ENCODE results near the gene LMF1.

The LMF1 gene

DNA sequence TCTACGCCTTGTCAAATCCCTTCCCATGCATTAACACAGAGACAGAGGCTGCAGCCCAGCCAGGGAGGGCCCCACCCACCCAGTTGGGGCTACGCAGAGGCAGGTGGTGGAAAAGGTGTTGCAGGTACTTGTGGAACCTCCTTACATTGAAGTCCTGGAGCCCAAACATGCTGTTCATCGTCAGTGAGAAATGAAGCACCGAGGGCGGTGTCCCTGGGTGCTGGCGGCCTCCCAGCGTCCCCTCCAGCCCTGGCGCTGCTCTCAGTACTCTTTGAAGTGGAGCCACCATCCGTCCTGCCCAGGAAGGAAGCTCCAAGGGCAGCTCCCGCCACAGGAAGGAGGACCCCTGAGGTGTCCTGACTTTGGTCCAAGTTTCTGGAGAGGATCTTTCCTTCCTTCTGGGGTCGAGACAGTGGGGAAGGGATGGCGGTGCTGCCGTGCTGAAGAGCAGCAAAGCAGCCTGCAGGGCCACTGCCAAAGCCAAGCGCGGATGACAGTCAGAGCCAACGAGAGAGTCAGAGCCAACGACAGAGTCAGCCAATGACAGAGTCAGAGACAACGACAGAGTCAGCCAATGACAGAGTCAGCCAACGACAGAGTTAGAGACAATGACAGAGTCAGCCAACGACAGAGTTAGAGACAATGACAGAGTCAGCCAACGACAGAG is 23.4 kb downstream of the LMF1 start:
- DNase-seq: no peak

DNA sequence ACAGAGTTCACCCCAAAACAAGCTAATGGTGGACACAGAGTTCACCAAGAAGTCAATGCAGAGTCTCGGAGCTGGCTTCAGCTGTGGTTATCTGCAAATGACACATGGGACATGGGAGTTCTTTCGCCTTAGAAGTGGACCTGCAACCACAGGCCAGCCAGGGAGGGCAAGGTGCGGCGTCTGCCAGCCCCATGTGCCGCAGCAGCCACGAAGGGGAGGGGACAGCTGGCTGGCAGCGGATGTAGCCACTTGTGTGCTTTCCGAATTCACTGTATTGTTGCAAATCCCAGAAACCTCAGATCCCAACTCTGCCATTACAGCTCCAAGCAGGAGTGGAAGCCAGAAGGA is 24.8 kb downstream of the LMF1 start:
- DNase-seq: no peak

DNA sequence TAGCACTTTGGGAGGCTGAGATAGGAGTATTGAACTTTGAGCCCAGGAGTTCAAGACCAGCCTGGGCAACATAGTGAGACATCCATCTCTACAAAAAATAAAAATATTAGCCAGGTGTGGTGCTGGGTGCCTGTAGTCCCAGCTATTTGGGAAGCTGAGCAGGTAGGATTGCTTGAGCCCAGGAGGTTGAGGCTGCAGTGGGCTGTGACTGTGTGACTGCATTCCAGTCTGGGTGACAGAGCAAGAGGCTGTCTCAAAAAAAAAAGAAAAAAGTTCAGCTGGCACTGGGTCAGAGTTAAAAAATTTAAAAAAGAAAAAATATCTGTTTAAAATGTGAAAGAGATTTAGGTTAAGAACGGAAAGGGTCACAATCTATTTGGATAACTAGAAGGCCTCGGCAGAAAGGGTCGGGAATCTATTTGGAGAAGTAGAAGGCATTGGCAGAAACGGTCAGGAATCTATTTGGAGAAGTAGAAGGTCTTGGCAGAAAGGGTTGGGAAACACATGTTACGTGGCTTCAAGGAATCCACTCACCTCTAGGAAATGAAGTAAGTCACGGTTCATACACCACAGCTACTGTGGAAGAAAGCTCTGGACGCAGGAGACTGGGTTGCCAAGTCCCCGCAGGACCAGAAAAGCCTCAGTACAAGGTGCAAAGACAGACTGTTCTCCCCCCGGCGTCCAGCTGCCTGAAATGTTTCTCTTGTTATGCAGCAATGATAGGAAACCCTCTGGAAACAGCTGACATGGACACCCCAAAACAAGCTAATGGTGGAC is 25.3 kb downstream of the LMF1 start:
- no peak for DNase-seq

DNA sequence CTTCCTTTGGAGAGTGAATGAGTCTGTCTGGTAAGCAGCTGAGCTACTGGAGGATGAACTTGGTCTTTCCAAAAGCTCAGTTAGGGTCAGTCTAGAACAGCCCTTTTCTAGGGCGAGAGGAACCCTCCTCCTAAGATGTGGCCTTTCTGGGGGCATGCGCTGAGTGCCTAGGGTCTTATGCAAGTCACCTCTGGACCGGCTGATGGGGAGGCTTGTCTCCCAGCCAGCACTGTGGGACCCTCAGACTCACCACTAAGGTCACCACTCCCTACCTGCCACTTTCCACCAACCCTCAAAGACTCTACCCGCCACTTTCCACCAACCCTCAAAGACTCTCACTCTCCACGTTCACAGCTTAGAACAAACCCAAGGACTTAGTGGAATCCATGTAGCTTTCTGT is 26.8 kb downstream of the LMF1 start:
- DNase-seq: no peak

DNA sequence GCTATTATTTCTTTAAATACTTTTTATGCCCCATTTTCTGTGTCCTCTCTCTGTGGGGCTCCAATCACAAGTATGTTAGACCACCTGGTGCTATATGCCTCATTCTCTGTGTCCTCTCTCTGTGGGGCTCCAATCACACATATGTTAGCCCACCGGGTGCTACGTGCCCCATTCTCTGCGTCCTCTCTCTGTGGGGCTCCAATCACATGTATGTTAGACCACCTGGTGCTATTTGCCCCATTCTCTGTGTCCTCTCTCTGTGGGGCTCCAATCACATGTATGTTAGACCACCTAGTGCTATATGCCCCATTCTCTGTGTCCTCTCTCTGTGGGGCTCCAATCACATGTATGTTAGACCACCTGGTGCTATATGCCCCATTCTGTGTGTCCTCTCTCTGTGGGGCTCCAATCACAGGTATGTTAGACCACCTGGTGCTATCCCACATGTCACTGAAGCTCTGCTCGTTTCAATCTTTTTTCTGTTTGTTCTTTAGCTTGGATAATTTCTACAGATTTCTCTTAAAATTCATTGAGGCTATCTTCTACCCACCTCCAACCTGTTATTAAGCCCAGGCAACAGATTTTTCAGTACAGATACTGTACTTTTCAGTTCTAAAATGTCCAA is 28.2 kb downstream of the LMF1 start:
- no peak for DNase-seq

DNA sequence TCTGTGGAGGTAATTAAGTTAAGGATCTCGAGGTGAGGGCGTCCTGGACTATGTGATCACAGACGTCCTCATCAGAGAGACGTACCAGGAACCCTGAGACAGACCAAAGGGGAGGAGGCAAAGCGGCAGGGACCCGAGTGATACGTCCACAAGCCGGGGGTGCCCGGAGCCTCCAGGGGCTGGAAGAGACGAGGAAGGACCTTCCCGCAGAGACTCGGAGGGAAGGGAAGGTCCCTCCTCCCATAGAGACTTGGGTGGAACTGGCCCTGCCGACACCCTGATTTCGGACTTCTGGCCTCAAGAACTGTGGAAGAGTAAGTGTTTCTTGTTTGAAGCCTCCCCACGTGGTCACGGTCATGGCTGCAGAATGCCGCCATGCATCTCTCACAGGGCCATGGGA is 30.8 kb downstream of the LMF1 start:
- DNase-seq: no peak

DNA sequence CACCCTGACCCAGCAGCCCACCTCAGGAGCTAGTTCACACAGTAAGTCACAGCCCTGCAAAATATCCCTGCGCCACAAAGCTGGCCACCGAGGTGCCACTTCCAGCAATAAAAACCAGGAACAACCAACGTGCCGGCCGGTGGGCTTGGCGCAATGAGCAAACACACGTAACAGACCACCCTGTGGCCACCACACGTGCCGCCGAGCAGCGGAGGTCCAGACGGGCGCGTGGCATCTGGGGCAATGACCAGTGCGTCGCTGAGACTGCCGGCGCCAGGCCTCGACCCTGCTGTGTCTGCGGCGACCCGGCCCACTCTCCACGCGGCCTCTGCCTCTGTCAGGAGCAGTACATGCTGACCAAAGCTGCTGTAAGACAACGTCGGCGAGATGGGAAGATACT is 31.5 kb downstream of the LMF1 start:
- no peak for DNase-seq

DNA sequence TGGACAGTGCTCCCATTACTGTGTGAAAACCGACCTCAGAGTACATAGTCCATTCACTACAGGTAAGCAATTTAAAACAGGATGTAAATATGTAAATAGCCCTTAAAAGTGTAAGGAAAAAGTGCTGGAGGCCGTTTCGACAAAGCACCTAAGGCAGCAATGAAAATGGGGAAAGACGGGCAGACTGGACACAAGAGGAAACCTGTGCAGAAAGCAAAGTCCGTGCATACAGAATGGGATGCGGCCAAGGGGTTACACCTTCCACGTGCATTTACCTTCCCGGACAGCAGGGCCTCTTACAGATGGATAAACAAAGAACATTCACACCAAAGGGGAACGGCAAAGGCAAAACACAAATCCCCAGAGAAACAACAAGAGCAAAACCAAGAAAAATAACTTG is 32.0 kb downstream of the LMF1 start:
- DNase-seq: no peak

DNA sequence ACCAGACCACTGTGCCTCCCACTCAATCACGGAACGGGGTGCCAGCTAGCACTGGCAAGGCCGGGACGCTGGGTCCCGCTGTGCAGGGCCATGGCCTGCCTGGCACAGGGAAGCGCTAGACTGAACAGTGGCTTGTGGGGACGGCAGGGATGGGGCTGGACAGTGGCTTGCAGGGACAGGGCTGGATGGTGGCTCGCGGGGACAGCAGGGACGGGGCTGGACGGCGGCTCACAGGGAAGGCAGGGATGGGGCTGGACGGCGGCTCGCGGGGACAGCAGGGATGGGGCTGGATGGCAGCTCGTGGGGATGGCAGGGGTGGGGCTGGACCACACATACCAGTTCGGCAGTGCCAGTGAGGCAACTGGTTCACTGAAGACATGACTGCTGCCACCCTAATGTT is 32.6 kb downstream of the LMF1 start:
- no peak for DNase-seq

DNA sequence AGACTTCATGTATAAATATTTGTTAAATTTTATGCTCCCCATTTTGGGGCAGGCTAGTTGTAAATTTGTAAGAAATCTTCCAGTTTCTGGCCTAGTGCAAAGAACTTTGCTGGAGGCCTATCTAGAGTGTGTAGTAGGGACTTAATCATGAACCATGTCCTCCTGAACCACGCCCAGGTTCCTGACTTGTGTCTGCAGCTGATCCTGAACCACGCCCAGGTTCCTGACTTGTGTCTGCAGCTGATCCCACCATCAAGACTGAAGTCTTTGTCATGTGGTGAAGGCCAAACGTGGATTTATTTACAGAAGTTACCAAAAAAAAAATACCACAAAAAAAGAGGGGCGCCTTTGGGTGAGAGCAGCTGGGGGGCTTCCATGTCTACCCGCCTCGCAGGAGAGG is 33.1 kb downstream of the LMF1 start:
- no peak for DNase-seq

DNA sequence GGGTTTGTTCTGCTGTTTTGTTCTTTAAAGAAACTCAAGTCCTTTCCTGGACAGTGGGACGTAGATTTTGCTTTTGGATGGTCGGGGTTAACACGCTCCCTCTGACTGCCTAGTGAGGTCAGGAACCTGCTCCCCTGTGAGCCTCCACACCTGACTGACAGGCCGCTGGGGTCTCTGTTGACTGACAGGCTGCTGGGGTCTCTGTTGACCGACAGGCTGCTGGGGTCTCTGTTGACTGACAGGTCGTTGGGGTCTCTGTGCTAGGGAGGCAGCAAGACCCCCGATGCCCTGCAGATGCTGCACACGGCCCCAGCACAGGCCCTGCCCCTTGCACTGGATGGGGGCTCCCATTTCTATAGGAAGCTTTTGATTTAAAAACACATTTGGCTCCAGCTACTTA is 33.5 kb downstream of the LMF1 start:
- DNase-seq: no peak

DNA sequence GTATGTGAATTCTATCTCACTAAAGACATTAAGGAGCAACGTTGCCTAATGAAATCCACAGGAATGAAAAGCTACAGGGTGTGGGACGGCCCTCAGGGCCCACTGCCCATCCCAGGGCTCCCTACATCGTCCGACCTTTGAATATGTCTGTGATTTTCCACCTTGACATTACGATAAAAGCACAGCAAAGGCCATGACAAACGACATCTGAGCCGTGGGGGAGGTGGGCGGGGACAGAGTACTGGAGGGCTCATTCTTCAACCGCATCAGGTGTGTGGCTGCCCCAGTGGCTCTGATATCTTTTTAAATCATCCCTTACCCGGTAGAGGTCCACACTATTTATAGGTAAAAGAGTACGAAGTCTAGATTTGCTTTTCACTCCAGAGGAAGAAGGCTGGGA is 35.1 kb downstream of the LMF1 start:
- no peak for DNase-seq

DNA sequence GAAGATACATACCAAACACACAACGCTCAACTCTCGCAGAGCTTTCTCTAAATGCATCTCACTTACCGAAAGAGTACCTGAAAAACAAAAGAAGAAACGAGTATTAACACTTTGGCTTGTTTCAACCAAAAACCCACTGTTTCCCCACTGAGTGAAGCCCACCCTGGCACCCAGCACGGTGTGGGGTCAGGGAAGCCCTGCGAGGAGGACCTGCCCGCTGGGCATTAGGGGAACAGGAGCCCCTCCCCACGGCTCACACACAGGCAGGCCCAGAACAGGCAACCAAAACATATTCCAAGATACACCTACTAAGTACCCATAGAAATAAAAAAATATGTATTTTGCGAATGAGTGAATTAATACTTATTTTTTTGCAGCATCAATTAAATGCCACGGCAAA is 36.6 kb downstream of the LMF1 start:
- DNase-seq: no peak

DNA sequence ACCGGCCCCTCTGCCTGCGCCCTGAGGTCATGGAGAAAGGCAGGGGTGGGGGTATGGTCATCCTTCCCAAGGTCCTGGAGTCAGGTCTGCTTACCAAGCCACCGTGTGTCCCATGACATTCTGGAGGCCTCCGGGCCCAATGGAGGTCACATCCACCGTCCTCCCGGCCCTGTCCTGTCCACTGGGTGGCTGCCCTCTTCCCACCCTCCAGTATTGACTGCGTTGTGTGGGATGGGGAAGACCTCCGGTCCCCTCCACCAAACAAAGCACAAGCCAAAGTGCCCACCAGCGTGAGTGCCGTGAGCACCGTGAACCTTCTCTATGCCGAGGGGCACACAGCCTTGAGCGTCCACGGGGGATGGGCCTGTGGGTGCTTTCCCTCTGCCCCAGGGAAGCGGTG is 37.2 kb downstream of the LMF1 start:
- DNase-seq: no peak

DNA sequence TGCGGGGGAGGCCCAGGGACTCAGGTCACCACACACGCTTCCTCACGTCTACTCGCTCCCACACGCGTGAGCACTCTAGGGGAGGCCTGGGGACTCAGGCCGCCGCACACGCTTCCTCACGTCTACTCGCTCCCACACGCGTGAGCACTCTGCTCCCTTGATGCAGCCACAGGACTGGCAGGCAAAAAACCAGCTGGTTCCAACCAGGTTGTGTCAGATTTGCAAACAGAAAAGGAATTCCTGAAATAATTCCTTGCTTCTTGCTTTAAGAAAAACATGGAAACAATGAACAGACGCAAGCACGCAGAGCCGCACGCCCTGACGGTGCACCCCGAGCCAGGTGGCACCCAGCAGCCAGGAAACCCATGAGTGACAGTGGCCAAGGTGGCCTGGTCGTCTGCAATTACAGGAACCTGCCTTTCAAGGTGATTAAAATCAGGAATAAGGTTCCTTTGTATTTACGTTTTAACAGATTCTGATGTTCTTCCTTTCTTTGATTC is 37.9 kb downstream of the LMF1 start:
- DNase-seq: no peak

DNA sequence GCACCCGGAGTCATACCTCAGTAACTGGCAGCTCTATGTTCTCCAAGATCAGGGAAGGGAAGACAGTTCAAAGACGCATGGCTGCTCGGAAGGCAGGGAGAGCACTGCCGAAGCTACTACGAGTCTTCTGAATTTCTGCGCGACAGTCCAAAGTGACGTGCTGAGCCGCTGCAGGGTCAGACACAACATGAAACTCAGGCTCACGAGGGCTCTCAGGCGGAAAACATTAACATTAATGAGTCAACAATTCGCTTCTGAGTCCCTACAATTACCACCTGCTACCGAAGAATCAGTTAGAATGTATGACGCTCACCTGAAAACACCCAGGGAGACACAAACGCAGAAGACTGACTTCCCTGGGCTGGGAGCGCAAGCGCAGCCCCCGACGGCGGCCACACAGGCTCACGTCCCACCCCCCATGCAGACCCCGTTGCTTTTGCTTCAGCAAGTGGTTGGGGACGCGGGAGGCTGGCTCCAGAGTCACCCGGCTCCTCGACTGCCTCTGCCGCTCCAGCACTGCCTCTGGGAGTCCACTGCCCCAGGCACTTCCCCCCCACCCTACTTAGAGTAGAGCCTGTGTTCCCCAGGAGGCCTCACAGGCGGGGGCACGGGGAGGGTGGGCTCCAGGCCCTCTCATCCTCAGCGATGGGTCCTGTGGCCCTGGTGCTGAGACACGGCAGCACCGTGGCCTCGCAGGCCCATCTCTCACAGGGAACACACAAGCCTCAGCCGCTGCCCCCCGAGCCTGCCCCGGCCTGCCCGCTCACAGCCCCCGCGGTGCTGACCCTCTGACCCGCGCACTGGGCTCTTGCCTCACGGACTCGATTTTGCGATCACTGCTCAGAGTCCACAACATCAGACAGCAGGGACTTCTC is 38.9 kb downstream of the LMF1 start:
- DNase-seq: no peak

DNA sequence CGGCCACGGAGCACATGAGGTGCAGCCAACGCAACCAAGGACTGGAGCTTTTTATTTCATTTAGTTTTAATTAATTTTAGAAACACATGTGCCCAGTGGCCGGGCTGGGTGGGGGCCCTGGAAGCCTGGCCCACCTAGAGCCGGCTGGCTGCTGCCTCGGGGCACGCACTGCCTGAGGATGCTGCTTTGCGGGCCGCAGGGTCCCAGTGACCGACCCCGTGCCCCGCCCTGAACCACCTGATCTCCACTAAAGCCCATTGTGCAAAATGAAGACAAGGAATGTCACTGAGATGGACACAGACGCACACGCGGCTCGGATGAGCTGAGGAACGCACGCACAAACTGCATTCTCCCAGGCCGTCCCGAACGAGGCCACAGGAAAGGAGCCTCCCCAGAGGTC is 39.6 kb downstream of the LMF1 start:
- no peak for DNase-seq

DNA sequence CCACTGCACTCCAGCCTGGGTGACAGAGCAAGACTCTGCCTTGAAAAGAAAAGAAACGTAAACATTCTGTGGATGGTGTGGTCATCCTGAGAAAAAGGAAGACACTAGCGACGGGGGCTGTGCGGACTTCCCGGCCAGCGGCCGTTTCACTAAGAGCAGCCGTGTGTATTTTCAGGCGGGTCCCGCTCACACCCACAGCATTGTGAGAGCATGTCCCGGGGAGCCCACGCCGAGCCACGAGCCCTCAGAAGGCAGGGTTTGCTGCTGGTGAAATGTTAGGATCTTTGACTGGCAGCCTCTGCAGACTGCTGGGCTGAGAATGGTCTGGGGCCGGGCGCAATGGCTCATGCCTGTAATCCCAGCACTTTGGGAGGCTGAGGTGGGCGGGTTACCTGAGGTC is 40.3 kb downstream of the LMF1 start:
- no peak for DNase-seq

DNA sequence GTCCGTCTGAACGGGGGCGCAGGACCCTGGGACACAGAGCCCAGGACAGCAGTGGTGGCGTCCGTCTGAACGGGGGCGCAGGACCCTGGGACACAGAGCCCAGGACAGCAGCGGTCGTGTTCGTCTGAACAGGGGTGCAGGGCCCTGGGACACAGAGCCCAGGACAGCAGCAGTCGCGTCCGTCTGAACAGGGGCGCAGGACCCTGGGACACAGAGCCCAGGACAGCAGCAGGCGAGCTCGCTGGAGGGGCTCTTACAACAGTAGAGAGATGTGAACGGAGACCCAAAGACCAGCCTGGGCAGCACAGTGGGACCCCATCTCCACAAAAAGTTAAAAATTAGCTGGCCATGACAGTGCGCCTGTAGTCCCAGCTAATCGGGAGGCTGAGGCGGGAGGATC is 40.7 kb downstream of the LMF1 start:
- DNase-seq: no peak

DNA sequence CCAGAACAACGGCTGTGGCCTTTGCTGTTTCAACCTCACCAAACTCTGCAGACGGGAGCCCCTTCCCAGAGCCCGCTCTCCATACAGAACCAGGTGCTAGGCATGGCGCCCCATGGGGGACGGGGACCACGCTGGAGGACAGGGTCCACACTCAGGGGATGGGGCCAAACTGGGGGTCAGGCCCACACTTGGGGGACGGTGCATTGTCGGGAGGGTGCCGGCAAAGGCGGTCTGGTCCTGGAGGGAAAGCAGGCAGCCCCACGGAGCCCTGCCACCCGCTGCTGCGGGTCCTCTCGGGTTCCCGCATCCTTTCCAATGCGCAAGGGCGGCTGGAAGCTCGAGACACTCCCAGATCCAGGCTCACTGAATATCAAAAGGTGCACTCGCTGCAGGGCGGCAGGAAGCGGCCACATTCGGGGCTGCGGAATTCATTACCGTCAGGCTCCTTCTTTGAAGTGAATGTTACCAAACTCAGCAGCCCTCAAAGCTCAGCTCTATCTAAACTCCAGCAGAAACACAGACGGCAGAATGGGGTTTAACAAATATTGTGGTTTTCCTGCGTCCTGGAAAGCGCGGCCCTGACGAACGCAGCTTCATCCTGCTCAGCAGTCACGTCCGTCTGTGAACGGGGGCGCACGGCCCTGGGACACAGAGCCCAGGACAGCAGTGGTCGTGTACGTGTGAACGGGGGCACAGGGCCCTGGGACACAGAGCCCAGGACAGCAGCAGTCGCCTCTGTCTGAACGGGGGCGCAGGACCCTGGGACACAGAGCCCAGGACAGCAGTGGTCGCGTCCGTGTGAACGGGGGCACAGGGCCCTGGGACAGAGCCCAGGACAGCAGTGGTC is 41.3 kb downstream of the LMF1 start:
- no peak for DNase-seq

DNA sequence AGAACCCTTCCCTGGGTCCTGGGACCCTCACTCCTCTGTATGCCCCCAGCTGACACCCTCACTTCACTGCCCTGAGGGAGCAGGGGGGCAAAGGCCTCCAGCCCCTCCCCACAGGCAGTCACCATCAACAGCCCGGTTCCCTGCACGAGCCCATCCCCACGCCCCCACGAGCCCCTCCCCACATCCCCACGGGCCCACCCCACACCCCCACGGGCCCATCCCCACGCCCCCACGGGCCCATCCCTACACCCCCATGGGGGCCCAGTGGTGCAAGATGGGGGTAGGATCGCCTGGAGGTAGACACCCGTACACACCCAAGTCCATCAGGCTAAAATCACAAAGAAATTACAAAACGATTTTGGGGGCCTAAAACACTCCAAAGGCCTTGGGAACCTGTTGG is 42.3 kb downstream of the LMF1 start:
- DNase-seq: no peak

DNA sequence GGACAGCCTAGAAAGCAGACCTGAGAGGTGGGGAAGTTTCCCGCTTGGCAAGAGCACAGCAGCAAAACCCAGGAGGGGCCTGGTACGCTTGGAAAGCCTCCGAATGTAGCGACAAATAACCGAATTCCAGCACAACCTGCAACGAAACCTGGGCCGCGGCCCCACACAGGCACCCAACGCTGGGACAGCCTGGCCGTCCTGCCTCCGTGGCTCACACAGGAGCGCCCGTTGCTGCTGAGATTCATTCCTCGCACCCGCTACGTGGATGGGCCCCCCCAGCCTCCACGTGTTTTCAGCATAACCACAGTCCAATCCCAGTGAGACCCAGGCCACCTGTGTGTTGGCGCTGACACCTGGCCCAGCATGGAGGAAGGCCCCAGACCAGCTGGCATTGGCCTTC is 42.9 kb downstream of the LMF1 start:
- no peak for DNase-seq
